ENCODE data around the gene INSYN2B.
"Not testable (repeated sequence)": the region's sequence is repeated elsewhere in the genome, so short reads cannot be mapped to it uniquely, and the experiment has no call there.

GRCh38 chr5:169834540-169834939, 145.8 kb downstream of the INSYN2B start:
- not testable (repeated sequence) for TF ChIP-seq CTCF, POLR2A (IDR thresholded peaks at IDR 0.05)
